SJCRH30 (cell line): ENCODE measurements around the gene CDH8. TPM values are rescaled to one million over a fixed set of nuclear protein-coding genes. Genes with fewer than 3 reads are reported as not detected.

Source experiments
- DNase-seq, 2 experiments: peaks; one replicate each; pipeline ENCODE4 v3.0.0-alpha.2; 2015 to 2020
- H3K27ac ChIP-seq: fragments of 250-450 bp; sonication (Bioruptor Pico); 2 replicates; pipeline ENCODE4 v1.5.1; 2020; ENCODE audit warnings: mild to moderate bottlenecking, moderate library complexity
- H3K27me3 ChIP-seq: fragments of 250-450 bp; sonication (Bioruptor Pico); 2 replicates; pipeline ENCODE4 v1.5.1; 2020; ENCODE audit warnings: mild to moderate bottlenecking, moderate library complexity
- H3K36me3 ChIP-seq: fragments of 250-450 bp; sonication (Bioruptor Pico); 2 replicates; pipeline ENCODE4 v1.5.1; 2020; ENCODE audit warnings: mild to moderate bottlenecking, moderate library complexity
- H3K4me1 ChIP-seq: fragments of 250-450 bp; sonication (Bioruptor Pico); 2 replicates; pipeline ENCODE4 v1.5.1; 2020; ENCODE audit warnings: mild to moderate bottlenecking, moderate library complexity
- H3K4me3 ChIP-seq: fragments of 250-450 bp; sonication (Bioruptor Pico); 2 replicates; pipeline ENCODE4 v1.5.1; 2020; ENCODE audit warnings: mild to moderate bottlenecking, moderate library complexity
- H3K9me3 ChIP-seq: fragments of 250-450 bp; sonication (Bioruptor Pico); replicated peaks from 2 replicates; pipeline ENCODE4 v1.5.1; 2020; ENCODE audit warnings: mild to moderate bottlenecking, moderate library complexity
- total RNA-seq: library from RNA; depleted of rRNA; stranded (reverse); fragments of >200 nt; shearing (Covaris generic); gene quantifications from 2 replicates; pipeline ENCODE4 v1.2.3, GENCODE V29; 2014

The CDH8 gene
- total RNA-seq, 1 experiment from 2014 or later: not detected

DNA sequence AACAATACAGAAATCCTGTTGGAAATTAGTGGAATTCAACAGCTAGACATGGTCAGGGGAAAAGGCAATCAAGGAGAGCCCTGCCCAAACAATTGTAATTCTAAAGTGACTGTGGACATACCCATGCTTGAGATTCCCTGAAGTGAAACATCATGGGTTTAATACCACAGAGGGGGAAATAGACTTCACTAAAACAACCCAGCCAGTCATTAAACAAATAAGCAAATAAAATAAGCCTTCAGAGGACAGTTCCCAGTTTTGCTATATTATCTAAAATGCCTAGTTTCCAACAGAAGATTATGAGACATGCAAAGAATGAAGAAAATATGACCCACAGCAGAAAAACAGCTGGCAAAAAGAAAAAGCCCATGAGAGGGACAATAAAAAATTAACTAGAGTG, 376.3 kb downstream of the CDH8 start:
- Histone ChIP-seq H3K36me3 (no peaks in the 10 kb centered on the region), H3K4me3 (no peak overlapping the region), H3K27ac (no peak overlapping the region), H3K27me3 (no peaks in the 10 kb centered on the region), H3K9me3 (no peaks in the 10 kb centered on the region), H3K4me1 (no peaks in the 10 kb centered on the region)
- no peak for DNase-seq

DNA sequence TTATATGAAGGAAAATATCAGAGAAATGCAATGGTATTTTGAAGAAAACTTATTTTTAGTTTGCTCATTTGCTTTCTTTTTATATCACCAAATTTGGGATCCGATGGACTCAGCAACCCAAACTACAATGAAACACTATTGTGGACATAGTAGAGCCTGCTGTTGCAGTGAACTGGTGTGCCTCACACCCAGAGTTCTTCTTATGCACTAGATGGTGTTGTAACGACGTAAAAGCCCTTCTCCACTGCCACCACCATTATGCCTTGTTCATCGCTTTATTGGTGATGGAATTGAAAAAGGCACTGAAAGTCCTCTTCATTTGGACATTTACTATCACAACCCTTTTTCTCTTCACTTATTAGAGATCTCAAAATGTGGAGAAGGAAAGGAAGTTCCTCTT, 381.3 kb downstream of the CDH8 start:
- H3K4me3 ChIP-seq: no peak overlapping the region
- no peaks in the 10 kb centered on the region for H3K4me1 ChIP-seq
- DNase-seq: no peak
- no peaks in the 10 kb centered on the region for H3K9me3 ChIP-seq
- no peaks in the 10 kb centered on the region for H3K27me3 ChIP-seq
- no peak overlapping the region for H3K27ac ChIP-seq
- H3K36me3 ChIP-seq: no peaks in the 10 kb centered on the region

DNA sequence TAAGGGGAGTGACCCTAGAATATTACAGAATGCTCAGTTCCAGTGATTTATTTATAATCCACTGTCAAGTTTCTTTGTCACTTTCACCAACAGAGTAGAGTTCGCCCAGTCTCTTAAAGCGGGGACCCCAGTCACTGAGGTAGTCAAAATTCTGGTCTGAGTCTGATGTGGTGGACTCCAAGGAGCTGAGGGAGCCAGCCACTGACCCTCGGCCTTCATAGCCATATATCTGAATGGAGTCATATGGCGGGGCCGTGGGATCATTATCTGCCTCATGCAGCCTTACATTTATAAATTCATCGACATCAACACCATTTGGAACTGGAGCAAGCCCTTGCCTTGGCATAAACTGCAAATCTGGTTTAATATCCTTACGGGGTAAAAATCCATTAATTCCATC, 382.7 kb downstream of the CDH8 start:
- Histone ChIP-seq H3K4me3 (no peak overlapping the region), H3K27me3 (no peaks in the 10 kb centered on the region), H3K36me3 (no peaks in the 10 kb centered on the region), H3K27ac (no peak overlapping the region), H3K9me3 (no peaks in the 10 kb centered on the region), H3K4me1 (no peaks in the 10 kb centered on the region)
- DNase-seq: no peak

DNA sequence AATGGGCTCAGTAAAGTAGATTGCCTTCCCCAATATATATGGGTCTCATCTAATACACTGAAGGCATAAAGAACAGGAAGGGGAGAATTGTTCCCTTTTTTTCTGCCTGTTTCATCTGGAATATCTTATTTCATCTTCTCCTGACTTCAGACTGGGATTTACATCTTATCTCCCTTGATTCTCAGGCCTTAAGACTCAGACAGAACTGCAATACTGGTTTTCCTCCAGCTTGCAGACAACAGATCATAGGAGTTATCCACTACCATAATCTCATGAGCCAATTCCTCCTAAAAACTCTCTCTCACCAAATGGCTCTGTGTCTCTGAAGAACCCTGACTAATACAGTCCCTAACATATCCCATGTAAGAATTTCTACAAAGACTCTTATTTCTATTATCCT, 390.7 kb downstream of the CDH8 start:
- H3K4me1 ChIP-seq: no peaks in the 10 kb centered on the region
- no peaks in the 10 kb centered on the region for H3K36me3 ChIP-seq
- no peaks in the 10 kb centered on the region for H3K27me3 ChIP-seq
- no peak overlapping the region for H3K27ac ChIP-seq
- H3K4me3 ChIP-seq: no peak overlapping the region
- DNase-seq: no peak
- H3K9me3 ChIP-seq: no peaks in the 10 kb centered on the region

DNA sequence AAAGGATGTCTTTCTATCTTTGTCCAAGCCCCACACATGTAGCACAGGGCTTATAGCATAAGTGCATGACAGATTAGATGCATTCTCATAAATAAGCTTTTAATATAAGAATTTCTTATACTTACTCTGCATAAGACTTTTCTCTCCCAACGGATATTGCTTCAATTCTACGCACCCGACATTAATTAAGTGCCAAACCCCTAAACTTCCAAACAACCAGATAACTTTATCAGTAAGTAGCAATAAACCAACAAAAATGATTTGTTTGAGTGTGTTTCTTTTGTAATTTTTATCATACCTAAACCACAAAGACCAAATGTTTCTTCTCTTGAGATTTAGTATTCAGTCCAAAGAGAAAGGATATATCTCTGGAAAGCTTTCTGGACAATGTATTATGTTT, 391.5 kb downstream of the CDH8 start:
- Histone ChIP-seq H3K9me3 (no peaks in the 10 kb centered on the region), H3K27me3 (no peaks in the 10 kb centered on the region), H3K27ac (no peak overlapping the region), H3K4me1 (no peaks in the 10 kb centered on the region), H3K4me3 (no peak overlapping the region), H3K36me3 (no peaks in the 10 kb centered on the region)
- no peak for DNase-seq

DNA sequence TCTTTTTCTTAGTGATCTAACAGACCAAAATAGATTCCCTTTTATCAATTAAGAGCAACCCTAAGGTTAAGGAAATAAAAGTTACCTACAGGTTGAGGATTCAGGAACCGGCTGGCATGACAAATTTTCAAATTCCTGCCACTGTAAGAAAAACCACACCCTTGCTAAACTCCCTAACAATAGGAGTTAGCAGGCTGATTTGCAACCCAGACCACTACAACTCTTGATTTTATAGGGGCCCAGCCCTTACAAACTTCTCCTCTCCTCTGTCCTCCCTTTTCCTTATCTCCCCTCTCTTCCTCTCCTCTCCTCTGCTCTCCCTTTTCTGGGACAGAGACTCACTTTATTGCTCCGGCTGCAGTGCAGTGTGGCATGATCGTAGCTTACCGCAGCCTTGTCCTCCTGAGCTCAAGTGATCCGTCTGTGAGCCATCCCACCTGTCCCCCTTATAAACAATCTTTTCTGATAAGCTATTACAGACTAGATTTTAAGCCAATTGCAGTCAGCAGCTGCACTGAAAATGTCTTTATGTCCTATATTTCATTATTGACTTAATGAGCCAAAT, 418.9 kb downstream of the CDH8 start:
- H3K4me1 ChIP-seq: no peaks in the 10 kb centered on the region
- no peaks in the 10 kb centered on the region; the same call in 1 of the 2 replicates for H3K27me3 ChIP-seq
- H3K27ac ChIP-seq: no peak overlapping the region
- H3K36me3 ChIP-seq: no peaks in the 10 kb centered on the region
- H3K4me3 ChIP-seq: no peak overlapping the region
- DNase-seq: peak; percentile 3 to 18
- no peaks in the 10 kb centered on the region for H3K9me3 ChIP-seq

DNA sequence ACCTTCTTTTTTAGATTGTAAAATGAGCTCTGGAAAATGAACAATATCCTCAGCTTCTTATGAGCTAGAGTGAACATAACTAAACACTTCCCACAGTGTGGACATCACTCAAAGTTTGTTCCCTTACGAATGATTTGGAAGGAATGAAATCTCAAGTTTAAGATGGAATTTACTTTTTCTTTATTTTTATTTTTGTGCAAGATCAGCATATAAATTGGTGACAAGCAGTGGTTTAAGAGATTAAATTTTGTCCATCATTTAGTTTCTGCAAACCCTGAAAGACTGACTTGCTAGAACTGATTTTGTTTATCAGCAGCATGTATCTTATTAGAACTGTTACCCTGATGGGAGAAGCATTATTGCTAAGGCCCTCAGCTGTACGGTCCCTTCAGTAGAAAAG, 420.1 kb downstream of the CDH8 start:
- DNase-seq: no peak
- Histone ChIP-seq H3K9me3 (no peaks in the 10 kb centered on the region), H3K27ac (no peak overlapping the region), H3K4me3 (no peak overlapping the region), H3K4me1 (no peaks in the 10 kb centered on the region), H3K36me3 (no peaks in the 10 kb centered on the region), H3K27me3 (no peaks in the 10 kb centered on the region; the same call in 1 of the 2 replicates)

DNA sequence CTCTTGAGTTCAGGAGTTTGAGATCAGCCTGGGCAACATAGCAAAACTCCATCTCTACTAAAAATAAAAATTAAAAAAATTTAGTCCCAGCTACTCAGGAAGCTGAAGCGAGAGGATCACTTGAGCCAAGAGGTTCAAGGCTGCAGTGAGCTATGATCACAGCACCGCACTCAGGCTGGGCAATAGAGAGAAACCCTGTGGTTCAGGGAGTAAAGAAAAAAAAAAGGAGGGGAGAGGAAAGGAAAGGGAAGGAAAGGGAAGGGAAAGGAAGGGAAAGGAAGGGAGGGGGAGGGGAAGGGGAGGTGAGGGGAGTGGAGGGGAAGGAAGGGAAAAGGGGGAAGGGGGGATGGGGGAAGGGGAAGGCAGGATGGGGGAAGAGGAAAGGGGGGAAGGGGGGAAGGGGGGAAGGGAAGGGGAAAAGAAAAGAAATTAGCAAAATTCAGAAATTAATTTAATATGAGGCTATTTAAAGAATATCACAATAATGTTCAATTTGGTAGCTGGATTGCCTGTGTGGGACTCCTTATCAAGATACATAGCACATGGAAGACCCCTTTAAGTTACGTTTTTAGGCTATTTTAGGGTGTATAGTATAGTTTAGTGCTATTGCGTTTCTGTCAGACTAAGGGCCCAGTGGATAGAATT, 424.3 kb downstream of the CDH8 start:
- Histone ChIP-seq H3K9me3 (no peaks in the 10 kb centered on the region), H3K27ac (no peak overlapping the region), H3K27me3 (no peaks in the 10 kb centered on the region; the same call in 1 of the 2 replicates), H3K4me1 (no peaks in the 10 kb centered on the region), H3K36me3 (no peaks in the 10 kb centered on the region), H3K4me3 (no peak overlapping the region)
- no peak for DNase-seq

DNA sequence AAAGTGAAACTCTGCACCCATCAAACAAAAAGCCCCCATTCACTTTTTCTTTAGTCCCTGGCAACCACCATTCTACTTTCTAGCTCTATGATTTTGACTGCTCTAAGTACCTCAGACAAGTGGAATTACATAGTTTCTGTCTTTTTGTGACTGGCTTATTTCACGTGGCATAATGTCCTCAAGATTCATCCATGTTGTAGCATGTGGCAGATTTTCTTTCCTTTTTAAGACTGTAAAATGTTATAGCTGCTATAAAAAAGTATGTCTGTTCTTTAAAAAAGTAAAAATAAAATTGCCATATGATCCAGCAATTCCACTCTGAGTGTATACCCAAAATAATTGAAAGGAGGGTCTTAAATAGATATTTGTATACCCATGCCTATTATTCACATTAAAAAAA, 429.7 kb downstream of the CDH8 start:
- Histone ChIP-seq H3K27me3 (no peaks in the 10 kb centered on the region), H3K4me1 (no peaks in the 10 kb centered on the region), H3K9me3 (no peaks in the 10 kb centered on the region), H3K27ac (no peak overlapping the region), H3K4me3 (no peak overlapping the region), H3K36me3 (no peaks in the 10 kb centered on the region)
- no peak for DNase-seq
